HepG2 (cell line): ENCODE data around the gene RSPH4A. TPM values are rescaled to one million over a fixed set of nuclear protein-coding genes. Genes with fewer than 3 reads are reported as not detected.

Experiments
- BHLHE40 ChIP-seq: IDR thresholded peaks from 2 replicates; pipeline ENCODE4 v1.6.1; 2011; ENCODE audit warnings: low read length, improper control_type of control experiment
- CEBPZ ChIP-seq: IDR thresholded peaks from 2 replicates; pipeline ENCODE4 v1.6.1; 2012; ENCODE audit warnings: low read length, improper control_type of control experiment
- DNMT3B ChIP-seq: conservative IDR thresholded peaks from 2 replicates; pipeline ENCODE4 v1.6.1; 2016; ENCODE audit warnings: missing biosample characterization, control low read depth
- ISL2 ChIP-seq: sonication (generic); formaldehyde crosslinking; IDR thresholded peaks from 2 replicates; pipeline ENCODE4 v1.5.0; 2020; ENCODE audit warnings: missing genetic modification reagents
- KDM2A ChIP-seq: sonication (generic); formaldehyde crosslinking; IDR thresholded peaks from 2 replicates; pipeline ENCODE4 v1.4.0; 2020; ENCODE audit warnings: low read depth, missing genetic modification reagents, borderline replicate concordance
- MYNN ChIP-seq: sonication (generic); formaldehyde crosslinking; IDR thresholded peaks from 2 replicates; pipeline ENCODE4 v1.4.0; 2020; ENCODE audit warnings: mild to moderate bottlenecking, low read depth, missing genetic modification reagents
- PAWR ChIP-seq: sonication (generic); formaldehyde crosslinking; IDR thresholded peaks from 2 replicates; pipeline ENCODE4 v1.4.0; 2020; ENCODE audit warnings: missing genetic modification reagents, mild to moderate bottlenecking, borderline replicate concordance
- RFXAP ChIP-seq: sonication (generic); formaldehyde crosslinking; IDR thresholded peaks from 2 replicates; pipeline ENCODE4 v1.4.0; 2020; ENCODE audit warnings: missing genetic modification reagents, borderline replicate concordance
- SMAD1 ChIP-seq: sonication (generic); formaldehyde crosslinking; IDR thresholded peaks from 2 replicates; pipeline ENCODE4 v1.4.0; 2020; ENCODE audit warnings: missing genetic modification reagents, low read depth, mild to moderate bottlenecking, borderline replicate concordance
- TCF7 ChIP-seq: sonication (generic); IDR thresholded peaks from 2 replicates; pipeline ENCODE4 v1.6.1; 2016; ENCODE audit warnings: antibody characterized with exemption, low read depth
- ZBTB7B ChIP-seq: sonication (generic); formaldehyde crosslinking; IDR thresholded peaks from 2 replicates; pipeline ENCODE4 v1.4.0; 2020; ENCODE audit warnings: missing genetic modification reagents
- ZNF430 ChIP-seq: sonication (generic); formaldehyde crosslinking; IDR thresholded peaks from 2 replicates; pipeline ENCODE4 v1.9.0; 2021; ENCODE audit warnings: mild to moderate bottlenecking, missing genetic modification reagents
- ZNF550 ChIP-seq: sonication (generic); formaldehyde crosslinking; IDR thresholded peaks from 2 replicates; pipeline ENCODE4 v1.4.0; 2020; ENCODE audit warnings: mild to moderate bottlenecking, missing genetic modification reagents, borderline replicate concordance
- ZNF746 ChIP-seq: sonication (generic); formaldehyde crosslinking; IDR thresholded peaks from 2 replicates; pipeline ENCODE4 v1.8.0; 2022; ENCODE audit warnings: mild to moderate bottlenecking, missing genetic modification reagents
- polyA plus RNA-seq, 8 experiments: library from polyadenylated mRNA; depleted of rRNA in 3 of 8; stranded (reverse) in 7 of 8; unstranded in 1 of 8; fragments of >200 nt; fragmentation: Illumina TruSeq in 4 of 8; extraction: Trizol in 4 of 8; gene quantifications; 2 replicates each; pipeline versions ENCODE4 v1.2.1 to v1.2.3, GENCODE V29; 2011 to 2016; ENCODE audit warnings: low read depth in 4 of 8, missing spikeins in 1 of 8, mixed read lengths in 1 of 8; ENCODE audit not compliant: insufficient read depth in 1 of 8
- total RNA-seq, 5 experiments: library from RNA; depleted of rRNA; stranded (reverse); fragments of >200 nt; fragmentation: Illumina TruSeq; extraction: Trizol; gene quantifications; 2 replicates each; pipeline ENCODE4 v1.2.3, GENCODE V29; 2016; ENCODE audit warnings: low read depth in 1 of 5
- TF ChIP-seq, protein P1 (sequence below): sonication (generic); formaldehyde crosslinking; IDR thresholded peaks from 2 replicates; pipeline ENCODE4 v1.4.0; 2020; ENCODE audit warnings: mild to moderate bottlenecking, missing genetic modification reagents

The RSPH4A gene
- total and polyA plus RNA-seq, 2 of the 13 experiments (the other 11 are each of a cell fraction or from before 2014, with no cell fraction given), result 0.24 to 0.40 TPM

DNA sequence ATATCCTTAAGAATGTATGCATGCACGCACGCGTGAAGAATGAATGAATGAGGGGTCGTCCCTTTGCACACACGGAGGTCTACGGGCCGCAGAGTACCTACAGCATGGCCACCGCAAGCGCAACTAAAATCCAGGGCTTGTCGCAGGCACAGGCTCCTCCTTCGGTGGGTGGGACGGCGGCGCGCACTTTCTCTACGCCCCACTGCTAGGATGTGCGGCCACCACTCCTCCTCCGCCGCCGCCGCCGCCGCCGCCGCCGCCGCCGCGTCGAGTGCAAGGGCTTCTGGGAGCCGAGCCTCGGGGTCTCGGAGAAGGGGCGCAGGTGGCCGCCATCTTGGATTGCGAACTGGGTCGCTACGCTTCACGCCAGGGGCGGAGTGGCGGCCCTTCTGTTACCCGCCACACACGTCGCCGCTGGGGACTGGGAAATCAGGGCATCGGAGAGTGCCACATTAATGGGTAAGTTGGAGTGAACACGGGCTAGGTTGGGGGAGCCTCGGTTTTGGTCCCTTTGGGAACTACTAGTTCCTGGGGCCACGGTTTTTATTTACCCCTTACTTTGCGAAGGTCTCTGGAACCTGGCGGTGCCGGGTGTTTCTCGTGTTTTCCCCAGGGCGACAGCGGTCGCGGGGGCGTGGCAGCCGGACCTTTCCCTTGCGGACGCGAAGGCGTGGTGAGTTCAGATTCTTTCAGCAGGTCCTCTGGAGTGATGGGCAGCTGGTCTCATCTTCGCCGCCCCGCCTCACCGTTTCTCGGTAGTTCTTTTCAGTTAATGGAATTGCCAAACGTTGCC lies 64.8 kb downstream of the RSPH4A start, which contains the start of gene KPNA5 (continued):
- TF ChIP-seq ZNF430 (peak; percentile 96), MYNN (CRISPR knock-in tag) (peak; percentile 57; the same call in 1 of the 2 replicates), ZNF550 (CRISPR knock-in tag) (no peak), RFXAP (CRISPR knock-in tag) (peak; percentile 78), SMAD1 (peak; percentile 89; the same call in 1 of the 2 replicates), DNMT3B (CRISPR knock-in tag) (peak; percentile 65; the same call in 1 of the 2 replicates), TCF7 (no peak), ZBTB7B (peak; percentile 98), CEBPZ (no peak), BHLHE40 (no peak), PAWR (no peak), ISL2 (CRISPR knock-in tag) (peak; percentile 83), KDM2A (CRISPR knock-in tag) (peak; percentile 97), ZNF746 (CRISPR knock-in tag) (no peak)
- TF ChIP-seq, protein P1, sequence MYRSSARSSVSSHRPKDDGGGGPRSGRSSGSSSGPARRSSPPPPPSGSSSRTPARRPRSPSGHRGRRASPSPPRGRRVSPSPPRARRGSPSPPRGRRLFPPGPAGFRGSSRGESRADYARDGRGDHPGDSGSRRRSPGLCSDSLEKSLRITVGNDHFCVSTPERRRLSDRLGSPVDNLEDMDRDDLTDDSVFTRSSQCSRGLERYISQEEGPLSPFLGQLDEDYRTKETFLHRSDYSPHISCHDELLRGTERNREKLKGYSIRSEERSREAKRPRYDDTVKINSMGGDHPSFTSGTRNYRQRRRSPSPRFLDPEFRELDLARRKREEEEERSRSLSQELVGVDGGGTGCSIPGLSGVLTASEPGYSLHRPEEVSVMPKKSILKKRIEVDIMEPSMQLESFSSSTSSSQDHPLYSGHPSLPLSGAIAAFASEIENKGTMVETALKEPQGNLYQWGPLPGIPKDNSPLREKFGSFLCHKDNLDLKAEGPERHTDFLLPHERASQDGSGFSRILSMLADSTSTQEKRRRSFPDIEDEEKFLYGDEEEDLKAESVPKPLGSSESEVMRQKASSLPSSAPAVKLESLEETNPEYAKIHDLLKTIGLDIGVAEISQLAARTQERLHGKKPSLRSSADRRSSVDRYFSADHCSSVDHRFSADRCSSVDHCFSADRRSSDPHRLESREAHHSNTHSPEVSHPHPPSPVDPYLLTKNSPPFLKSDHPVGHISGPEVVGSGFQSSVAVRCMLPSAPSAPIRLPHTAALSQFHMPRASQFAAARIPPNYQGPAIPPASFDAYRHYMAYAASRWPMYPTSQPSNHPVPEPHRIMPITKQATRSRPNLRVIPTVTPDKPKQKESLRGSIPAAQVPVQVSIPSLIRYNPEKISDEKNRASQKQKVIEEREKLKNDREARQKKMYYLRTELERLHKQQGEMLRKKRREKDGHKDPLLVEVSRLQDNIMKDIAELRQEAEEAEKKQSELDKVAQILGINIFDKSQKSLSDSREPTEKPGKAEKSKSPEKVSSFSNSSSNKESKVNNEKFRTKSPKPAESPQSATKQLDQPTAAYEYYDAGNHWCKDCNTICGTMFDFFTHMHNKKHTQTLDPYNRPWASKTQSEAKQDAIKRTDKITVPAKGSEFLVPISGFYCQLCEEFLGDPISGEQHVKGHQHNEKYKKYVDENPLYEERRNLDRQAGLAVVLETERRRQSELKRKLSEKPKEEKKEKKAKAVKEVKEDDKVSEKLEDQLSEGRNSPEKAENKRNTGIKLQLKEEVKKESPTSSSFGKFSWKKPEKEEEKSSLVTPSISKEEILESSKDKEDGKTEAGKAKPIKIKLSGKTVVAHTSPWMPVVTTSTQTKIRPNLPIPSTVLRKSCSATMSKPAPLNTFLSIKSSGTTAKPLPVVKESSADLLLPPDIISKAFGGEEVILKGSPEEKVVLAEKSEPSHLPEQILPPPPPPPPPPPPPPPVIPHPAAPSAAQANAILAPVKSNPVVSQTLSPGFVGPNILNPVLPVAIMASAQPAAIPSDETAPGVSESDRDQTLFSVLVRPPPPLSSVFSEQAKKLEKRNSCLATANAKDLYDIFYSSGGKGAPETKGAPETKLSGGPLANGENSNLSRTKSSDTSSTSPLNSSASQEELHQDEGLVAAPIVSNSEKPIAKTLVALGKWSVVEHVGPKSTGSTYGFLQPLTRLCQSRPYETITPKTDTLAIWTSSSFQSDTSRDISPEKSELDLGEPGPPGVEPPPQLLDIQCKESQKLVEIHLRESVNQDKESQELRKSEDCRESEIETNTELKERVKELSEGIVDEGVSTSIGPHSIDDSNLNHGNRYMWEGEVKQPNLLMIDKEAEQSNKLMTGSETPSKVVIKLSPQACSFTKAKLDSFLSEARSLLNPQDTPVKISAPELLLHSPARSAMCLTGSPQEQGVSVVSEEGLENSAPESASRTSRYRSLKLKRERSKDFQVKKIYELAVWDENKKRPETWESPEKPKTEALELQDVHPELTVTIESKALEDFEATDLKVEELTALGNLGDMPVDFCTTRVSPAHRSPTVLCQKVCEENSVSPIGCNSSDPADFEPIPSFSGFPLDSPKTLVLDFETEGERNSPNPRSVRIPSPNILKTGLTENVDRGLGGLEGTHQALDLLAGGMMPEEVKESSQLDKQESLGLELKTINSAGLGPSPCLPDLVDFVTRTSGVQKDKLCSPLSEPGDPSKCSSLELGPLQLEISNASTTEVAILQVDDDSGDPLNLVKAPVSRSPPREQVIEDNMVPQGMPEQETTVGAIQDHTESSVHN (CRISPR knock-in tag), result peak; percentile 58; the same call in 1 of the 2 replicates
